Stimulated activated CD8-positive, alpha-beta memory T cell treated with anti-CD3 and anti-CD28 coated beads, Interleukin-15, amount 100 ng/mL, for 4 hours (primary cell): ENCODE results near the gene KIAA1671.
"Not testable (repeated sequence)": the region's sequence is repeated elsewhere in the genome, so short reads cannot be mapped to it uniquely, and the experiment has no call there.

Experiments
- DNase-seq, 2 donors: peaks; one replicate each; pipeline ENCODE4 v3.0.0-alpha.2; 2020; ENCODE audit warnings: low read depth in 2 of 2

Gene KIAA1671

DNA sequence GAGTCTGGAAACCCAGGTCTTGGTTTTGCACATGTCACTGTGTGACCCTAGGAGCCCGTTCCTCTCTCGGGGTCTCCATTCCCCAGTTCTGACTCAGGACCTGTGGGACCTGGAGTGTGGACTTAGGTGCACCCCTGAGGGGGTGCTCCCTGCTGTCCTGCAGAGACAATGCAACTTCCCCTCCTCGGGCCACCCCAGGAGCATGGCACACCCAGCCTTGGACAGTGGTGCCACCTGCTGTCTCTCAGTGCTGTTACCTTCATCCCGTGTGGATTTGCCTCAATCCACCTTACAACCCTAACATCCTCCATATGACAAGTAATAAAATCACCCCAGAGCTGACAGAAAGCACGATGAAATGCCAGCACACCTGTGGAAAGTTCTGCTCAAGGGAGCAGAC lies 219.6 kb downstream of the KIAA1671 start:
- DNase-seq: no peak

DNA sequence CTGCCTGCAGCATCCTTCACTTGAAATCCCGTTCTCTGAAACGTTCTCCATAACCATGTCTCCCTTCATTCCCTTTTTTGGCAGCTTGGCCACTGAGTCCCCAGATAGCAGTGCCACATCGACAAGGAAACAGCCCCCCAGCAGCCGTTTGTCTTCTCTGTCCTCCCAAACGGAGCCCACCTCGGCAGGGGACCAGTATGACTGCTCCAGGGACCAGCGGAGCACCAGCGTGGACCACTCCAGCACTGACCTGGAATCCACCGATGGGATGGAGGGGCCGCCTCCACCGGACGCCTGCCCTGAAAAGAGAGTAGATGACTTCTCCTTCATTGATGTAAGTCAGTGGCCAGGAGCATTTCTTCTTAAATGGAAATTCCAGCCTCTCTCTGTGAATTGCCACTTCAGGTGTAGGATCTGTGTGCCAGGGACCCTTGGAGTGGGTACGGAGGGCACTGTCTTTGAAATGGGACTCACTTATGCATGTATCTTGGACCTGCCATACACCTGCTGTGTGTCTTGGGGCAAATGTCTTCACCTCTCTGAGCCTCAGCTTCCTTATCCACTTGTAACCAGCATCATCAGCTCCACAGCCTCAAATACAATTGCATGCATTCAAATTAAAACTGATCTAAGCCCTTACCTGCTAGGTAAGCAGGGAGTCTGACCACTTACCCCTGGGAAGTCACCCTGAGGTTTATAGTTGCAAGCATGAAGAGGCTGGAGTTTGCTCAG lies 221.8 kb downstream of the KIAA1671 start:
- no peak for DNase-seq

DNA sequence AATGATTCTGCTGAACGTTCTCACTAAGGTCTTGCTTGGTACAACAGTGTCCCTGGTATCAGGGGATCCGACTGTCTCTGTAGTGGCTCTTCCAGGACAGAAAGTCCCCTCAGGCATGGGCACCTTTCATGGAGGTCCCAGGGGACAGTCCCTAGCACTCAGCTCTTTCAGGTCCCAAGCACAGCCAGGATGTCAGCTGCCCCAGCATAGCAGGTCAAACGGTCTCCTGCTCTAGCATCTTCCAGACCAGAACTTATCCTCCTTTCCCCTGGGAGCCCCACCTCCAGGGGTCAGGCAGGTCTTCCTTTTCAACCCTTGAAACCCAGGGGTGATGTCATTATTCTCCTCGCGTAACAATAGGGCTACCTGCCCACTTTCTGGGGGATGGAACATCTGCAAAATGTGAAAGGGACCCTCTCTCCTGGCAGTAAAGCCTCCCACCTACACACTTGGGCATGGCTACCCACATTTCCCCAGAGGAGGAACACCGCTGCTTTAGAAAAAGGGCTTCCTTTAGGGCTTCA lies 222.4 kb downstream of the KIAA1671 start:
- no peak for DNase-seq

DNA sequence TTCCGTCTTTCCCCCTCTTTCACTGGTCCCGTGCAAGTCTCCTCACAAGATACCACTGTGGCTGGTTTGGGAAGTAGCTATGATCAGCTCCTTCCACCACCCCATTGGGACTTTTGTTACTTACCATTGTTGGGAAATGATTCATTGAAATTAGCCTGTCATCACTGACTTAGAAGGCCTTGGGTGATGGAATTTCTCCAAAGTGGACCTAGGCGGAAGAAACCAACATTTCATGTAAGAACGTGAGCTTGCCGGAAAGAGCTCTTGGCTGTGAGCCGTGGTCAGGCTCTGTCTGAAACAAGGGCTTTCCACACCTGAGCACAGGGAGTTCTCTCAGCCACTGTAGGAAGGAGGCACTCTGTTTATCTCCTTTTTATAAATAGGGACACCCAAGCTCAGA lies 223.7 kb downstream of the KIAA1671 start:
- no peak for DNase-seq

DNA sequence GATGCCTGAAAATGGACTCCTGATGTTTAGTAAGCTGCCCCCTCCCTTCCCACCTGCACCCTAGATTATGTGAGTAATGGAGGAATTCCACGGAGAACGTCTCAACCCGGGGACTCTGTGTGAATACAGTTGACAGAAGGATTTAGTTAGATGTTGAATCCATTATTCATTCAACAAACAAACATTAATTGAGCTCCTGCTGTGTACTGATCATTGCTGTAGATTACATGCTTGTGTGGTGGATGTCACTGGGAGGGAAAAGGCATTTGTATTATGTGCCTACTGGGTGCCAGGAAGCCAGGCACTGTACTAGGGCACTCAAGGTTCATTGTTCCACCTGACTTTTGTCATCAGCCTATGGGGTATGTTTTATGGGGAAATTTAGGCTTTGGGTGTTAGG lies 224.3 kb downstream of the KIAA1671 start:
- DNase-seq: no peak

DNA sequence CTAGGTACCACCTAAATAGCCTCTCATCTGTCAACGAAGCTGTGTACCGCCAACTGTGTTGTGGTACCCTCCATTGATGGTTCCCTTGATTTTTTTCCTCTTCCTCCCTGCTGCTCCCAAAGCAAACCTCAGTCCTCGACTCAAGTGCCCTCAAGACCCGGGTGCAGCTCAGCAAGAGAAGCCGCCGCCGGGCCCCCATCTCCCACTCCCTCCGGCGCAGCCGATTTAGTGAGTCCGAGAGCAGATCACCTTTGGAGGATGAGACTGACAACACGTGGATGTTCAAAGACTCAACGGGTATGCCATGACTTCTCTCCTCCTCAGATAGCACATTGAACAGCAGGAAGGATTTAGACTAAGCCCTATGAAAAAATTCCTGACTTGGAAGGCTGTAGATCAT lies 224.7 kb downstream of the KIAA1671 start:
- no peak for DNase-seq

DNA sequence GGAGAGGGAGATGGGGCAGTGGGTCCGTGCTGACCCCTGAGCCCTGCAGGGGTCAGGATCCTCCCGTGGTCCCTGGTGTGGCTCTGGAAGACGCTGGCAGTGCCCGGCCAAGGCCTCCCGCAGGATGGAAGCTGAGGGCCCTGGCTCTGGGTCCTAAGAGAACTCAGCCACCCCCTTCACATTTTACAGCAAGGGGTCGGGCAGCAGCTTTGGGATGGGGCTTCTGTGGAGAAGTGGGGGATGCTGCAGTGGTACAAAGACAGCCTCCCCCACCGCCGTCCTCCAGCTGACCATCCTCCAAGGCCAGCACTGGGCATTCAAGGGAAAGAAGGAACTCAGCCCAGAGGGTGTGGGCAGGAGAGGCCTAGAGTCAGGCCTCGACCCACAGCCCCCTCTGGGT lies 225.4 kb downstream of the KIAA1671 start:
- no peak for DNase-seq

DNA sequence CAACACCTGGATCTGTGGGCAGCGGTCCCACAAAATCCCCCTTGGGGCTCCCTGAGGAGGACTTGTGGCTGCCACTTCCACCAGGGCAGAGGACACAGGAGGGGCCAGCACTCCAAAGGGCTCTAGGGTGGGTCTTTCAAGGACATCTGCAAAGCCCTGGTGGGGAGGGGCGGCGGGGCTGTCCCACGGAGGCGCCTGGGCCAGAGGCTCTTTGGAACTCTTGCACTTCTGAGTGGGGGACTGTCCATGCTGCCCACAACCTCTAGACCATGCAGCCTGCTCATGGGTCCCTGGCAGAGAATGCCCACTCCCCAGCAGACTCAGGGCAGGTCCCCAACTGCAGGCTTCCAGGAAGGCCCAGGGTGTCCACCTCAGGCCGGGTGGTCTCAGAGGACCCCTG lies 225.8 kb downstream of the KIAA1671 start:
- DNase-seq: not testable (repeated sequence)

DNA sequence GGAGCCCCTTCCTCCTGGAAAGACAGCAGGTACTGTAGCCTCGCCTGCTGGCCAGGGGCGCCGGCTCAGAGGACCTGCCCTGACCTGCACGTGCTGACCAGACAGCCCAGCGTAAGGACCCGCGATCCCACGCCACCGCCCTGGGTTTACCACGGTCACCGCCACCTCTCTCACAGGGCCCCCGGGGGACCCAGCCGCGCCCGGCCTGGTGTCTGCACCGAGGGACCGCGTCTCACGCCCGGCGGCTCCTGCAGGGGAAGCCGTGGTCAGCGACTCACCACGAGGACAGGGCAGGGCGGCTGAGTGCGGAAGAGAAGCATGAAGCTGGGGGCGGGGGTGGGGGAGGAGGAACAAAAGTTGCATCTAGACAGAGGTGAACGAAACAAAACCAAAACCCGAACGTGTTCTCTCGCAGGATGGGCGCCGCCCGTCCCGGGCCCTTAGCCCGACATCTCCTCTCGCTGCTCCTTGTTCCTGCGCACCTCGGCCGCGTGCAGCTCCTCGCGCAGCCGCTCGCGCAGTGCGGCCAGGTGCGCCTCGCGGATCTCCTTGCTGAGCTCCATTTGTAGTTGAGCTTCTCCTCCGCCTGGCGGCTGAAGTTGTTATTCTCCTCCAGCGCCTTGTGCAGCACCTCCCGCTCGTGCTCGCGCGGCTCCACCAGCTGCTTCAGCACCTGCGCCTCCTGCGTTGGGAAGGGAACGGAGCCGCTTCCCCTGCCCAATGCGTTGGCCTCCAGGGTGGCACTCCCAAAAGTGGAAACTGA lies 226.5 kb downstream of the KIAA1671 start:
- not testable (repeated sequence) for DNase-seq

DNA sequence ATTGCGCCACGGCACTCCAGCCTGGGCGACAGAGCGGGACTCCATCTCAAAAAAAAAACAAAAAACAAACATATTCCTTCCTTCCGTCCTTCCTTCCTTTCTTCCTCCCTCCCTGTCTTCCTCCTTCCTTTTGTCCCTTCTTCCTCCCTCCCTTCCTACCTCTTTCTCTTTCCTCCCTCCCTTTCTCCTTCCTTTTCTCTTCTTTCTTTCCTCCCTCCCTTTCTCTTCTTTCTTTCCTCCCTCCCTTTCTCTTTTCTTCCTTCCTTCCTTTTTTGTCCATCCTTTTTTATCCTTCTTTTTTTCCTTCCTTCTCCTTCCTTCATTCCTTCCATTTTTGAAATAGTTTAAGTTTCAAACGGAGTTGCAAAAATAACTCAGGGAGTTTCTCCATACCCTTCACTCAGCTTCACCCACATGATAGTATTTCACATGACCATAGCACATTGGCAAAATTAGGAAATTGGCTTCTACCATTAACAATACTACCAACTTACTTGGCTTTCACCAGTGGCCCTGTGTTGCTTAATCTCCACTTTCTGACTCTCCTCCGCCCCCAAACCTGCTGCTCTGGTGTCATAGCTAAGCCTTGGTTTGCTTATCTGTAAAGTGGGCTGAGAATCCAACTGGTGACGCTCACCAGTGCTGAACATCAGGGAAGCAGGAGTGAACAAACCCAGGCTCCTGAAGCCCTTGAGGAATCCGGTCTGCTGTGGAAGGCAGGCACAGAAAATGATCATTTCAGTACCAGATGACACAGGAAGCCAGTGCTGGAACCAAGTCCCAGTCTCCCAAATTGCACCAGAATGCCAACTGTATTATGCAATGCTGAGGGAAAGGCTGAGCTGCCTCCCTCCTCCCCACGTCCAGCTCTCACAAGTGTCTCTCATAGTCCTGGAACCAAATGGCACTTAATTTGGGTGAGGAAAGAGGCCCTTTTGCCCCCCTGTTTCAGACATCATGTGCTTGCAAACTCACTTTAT lies 229.9 kb downstream of the KIAA1671 start:
- no peak for DNase-seq

DNA sequence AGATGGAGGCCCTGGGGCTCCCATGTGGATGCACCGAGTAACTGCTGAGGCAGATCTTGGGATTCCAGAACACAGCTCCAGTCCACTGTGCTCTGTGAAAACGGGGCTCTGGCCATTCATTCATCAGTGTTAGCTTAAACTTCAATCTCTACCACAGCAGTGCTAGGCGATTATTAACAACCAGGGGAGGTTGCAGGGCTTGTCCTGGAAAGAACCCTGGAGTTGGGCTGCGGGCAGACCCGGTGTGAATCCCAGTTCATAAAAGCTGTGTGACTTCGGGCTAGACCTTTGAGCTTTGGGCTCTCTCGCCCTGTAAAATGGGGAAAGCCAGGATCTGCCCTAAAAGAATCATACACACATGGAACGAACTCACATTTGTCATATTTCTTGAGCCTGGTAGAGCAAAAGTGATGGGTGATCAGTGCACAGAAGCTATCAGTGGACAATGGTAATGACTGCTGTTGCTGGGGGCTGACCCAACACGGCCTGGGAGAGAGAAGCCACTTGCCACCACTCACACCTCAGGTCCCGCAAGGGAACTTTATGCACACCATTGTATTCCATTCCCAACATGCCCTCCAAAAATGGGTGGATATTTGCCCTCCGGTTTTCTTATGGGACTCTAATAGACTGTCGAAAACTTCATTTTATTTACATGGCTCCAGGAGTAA lies 231.6 kb downstream of the KIAA1671 start:
- no peak for DNase-seq

DNA sequence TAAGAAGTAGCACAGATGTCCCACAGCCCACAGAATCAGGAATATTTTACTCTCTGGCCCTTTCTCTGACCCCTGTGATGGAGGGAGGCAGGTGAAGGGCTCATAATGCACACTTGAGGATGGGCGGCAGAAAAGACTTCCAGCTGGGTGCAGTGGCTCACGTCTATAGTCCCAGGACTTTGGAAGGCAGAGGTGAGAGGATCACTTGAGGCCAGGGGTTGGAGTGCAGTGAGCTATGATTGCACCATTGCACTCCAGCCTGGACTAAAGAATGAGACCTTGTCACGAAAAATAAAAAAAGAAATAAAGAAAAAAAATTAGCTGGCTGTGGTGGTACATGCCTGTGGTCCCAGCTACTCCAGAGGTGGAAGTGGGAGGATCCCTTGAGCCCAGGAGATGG lies 233.6 kb downstream of the KIAA1671 start:
- DNase-seq: no peak

DNA sequence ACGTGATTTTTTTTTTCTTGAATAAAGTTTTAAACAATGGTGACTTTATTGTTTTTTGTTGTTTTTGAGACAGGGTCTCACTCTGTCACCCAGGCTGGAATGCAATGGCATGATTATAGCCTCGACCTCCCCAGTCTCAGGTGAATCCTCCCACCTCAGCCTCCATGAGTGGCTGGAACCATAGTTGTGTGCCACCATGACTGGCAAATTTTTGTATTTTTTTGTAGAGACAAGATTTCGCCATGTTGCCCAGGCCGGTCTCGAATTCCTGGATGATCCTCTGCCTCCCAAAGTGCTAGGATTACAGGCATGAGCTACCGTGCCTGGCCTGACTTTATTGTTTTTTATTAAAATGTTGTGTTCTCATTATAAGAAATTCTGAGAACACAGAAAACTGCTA lies 235.0 kb downstream of the KIAA1671 start:
- no peak for DNase-seq

DNA sequence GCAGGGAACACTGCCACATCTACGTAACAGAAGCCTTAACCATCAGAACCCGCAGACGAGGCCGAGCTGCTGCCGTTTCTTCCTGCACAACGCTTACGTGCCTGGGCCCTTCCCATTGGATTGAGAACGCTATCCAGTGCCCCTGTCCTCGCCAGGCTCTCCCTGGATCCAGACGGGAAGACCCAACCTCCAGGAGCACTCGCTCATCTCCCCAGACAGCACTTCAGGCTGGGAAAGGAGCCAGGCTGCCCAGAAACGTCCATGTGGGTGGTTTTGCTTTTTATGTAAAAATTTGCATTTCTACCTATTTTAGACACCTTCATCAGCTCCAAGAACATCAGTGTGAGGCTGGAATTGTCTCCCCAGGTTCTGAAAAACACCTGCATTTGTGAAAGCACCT lies 239.9 kb downstream of the KIAA1671 start:
- no peak for DNase-seq

DNA sequence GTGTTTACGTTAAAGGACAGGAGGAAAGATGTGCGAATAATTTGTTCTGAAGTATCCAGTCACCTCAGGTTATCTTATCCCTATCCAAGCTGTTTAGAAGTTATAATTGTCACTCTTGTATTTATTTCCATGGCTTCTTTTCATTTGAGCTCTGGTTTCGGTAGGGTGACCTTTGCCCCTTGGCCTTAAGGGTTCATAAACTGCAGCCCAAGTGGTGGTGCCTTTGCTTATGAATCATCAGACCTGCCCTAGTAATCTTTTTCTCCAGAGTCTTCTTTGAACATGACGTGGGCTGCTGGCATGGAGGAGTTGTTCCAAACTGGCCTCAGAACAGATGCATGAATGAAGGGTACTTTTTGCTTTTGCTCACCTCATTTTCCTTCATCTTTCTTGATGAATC lies 240.6 kb downstream of the KIAA1671 start:
- DNase-seq: no peak

DNA sequence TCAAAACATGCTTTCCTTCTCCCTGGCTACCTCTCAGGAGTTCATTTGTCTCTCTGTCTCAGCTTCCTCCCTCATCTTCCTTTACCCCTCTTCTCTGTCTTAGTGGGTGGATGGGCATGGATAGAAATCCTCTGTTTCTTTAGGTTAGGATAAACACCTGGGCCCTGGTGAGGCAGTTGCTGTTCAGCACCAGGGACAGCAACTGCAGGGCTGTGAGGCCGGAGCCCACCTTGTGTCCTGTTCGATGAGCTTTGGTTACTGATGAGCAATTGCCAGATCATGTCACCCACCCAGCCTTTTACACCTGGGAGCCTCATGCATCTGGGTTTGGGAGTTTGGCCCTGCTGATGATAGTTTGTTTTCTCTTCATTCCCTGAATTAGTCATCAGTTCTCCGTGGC lies 241.0 kb downstream of the KIAA1671 start:
- DNase-seq: no peak

DNA sequence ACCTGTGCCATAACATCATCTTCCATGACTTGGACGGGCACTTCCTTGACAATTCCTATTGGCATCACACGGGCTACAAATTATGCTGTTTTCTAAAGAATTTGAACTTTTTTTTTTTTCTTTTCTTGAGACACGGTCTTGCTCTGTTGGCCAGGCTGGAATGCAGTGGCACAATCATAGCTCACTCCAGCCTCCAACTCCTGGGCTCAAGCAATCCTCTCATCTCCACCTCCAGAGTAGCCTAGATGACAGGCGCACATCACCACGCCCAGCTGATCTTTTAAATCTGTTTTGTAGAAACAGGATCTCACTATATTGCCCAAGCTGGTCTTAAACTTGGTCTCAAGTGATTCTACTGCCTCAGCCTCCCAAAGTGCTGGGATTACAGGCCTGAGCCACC lies 243.8 kb downstream of the KIAA1671 start:
- DNase-seq: no peak

DNA sequence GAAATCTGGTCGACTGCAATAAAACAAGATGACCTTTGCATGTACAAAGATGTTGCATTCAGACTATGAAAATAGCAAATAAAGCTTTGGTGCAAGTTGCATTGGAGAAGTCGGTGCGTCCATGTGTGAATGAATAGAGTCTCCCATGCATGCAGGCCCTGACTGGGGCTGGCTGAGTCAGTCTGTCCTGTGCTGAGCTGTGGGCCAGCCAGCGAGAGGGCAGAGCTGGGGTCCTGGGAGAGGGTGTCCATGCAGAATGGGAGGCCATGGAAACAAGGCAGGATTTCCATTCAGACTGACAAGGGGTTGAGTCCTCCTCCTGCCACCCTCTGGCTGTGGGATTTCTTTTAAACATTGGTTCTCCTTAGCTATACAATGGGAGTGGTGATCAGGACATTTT lies 244.8 kb downstream of the KIAA1671 start:
- DNase-seq: no peak

DNA sequence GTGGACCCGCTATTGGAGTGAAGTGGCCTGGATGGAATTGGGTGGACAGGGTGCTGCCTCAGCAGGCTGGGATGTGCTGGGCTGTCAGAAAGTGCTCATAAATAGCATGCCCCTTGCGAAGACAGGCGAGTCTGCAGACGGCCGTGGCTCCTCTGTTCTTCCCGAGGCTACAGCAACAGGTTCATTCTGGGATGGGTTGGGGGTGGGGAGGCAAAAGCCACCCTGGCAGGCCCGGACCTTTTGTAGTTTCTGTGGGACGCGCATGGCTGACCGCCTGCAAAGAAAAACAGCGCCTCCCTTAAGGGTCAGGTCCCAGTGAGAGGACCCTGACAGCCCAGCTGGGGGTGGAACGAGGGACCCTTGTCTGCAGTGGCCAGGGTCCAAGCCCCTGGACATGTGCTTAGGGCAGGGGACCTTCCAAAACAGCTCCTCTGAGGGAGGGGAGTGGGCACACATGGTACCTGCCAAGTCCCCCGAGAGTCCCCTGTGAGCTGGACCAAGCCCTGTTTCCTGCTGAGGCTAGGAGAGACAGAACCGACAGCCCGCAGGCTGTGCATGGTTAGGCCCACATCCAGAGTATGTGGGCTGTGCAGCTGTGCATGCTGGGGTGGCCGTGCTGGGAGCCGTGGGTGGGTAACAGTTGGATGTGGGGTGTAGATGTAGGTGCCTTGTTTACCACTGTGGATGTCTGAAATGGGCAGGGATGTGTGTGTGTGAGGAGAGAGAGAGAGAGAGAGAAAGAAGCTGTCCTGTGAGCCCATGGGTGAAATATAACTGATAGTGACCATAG lies 247.4 kb downstream of the KIAA1671 start, which contains the start of gene CRYBB3:
CRYBB3 (plus strand) TSS at position 128 of the 790 bp plus-strand sequence. CDS start 1,539 bp downstream, outside the sequence.
- DNase-seq: no peak

DNA sequence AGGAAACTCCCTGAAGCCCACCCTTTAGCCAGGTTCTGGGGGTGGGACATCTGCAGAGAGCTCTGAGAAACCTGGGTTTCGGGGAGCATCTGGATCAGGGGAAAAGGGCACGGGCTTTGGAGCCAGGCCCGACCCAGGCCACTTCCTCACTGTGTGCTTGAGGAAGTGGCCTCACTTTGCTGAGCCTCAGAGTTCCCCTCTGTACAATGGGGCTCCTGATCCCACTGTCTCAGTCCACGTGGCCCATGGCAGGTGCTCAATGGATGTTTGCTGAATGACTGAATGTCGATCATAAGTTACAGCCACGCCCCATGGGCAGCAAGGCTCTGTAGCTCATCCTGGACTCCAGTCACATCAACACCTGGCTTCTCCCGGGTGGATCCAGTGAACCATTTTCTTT lies 248.5 kb downstream of the KIAA1671 start:
- DNase-seq: no peak
